ENCODE data around the gene RRM2.

DNA sequence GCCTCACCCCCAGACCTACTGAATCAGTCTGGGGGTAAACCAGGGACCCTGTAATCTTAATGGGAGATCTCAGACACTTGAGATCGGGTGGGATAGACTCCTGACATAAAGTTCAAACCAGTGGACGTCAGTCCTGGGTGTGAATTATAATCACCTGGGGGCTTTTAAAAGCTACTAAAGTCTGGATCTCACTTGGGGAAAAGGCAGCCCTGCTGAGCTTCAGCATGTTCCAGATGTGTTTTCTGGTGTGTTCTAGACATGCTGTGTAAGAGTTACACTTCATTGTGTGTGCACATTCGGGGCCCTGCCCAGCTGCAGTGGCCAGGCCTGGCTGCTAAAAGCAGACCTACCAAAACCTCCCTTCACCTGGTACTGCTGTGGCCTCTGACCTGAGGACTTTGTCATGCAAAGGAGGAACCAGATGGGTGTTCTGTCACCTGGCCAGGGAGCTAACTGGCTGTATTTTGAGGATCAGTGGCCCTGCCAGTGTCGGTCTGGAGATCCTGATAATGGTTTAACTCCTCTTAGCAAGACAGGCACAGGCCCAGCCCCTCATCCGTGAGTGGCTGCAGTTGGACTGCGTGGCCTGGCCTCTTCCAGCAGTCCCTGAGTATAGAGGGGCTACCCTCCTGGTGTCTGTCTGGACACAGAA is 10.6 kb downstream of the RRM2 start:
- TF ChIP-seq, protein P1, sequence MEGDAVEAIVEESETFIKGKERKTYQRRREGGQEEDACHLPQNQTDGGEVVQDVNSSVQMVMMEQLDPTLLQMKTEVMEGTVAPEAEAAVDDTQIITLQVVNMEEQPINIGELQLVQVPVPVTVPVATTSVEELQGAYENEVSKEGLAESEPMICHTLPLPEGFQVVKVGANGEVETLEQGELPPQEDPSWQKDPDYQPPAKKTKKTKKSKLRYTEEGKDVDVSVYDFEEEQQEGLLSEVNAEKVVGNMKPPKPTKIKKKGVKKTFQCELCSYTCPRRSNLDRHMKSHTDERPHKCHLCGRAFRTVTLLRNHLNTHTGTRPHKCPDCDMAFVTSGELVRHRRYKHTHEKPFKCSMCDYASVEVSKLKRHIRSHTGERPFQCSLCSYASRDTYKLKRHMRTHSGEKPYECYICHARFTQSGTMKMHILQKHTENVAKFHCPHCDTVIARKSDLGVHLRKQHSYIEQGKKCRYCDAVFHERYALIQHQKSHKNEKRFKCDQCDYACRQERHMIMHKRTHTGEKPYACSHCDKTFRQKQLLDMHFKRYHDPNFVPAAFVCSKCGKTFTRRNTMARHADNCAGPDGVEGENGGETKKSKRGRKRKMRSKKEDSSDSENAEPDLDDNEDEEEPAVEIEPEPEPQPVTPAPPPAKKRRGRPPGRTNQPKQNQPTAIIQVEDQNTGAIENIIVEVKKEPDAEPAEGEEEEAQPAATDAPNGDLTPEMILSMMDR (IDR thresholded peaks at IDR 0.05): no peak
- TF ChIP-seq POLR2A (IDR thresholded peaks at IDR 0.05): no peak
- no peak for TF ChIP-seq EP300 (IDR thresholded peaks at IDR 0.05)
- TF ChIP-seq POLR2AphosphoS5 (IDR thresholded peaks at IDR 0.05): no peak

All from upper lobe of left lung (tissue), 4 donors.